GM18861 (cell line): ENCODE results near the gene CACNA2D4.

Source experiments
- ATAC-seq: cut with Tn5 transposase; IDR thresholded peaks from one replicate; pipeline ENCODE4 v1.9.1; 2021; ENCODE audit not compliant: unreplicated experiment

The CACNA2D4 gene

GRCh38 chr12:1836241-1836803 is 82.1 kb downstream of the CACNA2D4 start:
- no peak for ATAC-seq

- no peak for ATAC-seq
Observed at GRCh38 chr12:1835211-1836131, 83.0 kb downstream of the CACNA2D4 start.

- no peak for ATAC-seq
Observed at GRCh38 chr12:1834186-1834925, 84.1 kb downstream of the CACNA2D4 start.

- ATAC-seq = no peak
Observed at GRCh38 chr12:1833596-1834028, 84.8 kb downstream of the CACNA2D4 start.

GRCh38 chr12:1832801-1833595 is 85.5 kb downstream of the CACNA2D4 start:
- no peak for ATAC-seq

GRCh38 chr12:1830981-1831963 is 87.2 kb downstream of the CACNA2D4 start:
- ATAC-seq = no peak

- ATAC-seq = no peak
Observed at GRCh38 chr12:1830401-1830845, 88.0 kb downstream of the CACNA2D4 start.

- ATAC-seq = no peak
Observed at GRCh38 chr12:1829306-1829900, 89.0 kb downstream of the CACNA2D4 start.

- no peak for ATAC-seq
Observed at GRCh38 chr12:1828856-1829255, 89.6 kb downstream of the CACNA2D4 start.

- no peak for ATAC-seq
Observed at GRCh38 chr12:1827826-1828805, 90.3 kb downstream of the CACNA2D4 start.

- ATAC-seq = no peak
Observed at GRCh38 chr12:1826867-1827705, 91.4 kb downstream of the CACNA2D4 start.

- no peak for ATAC-seq
Observed at GRCh38 chr12:1826401-1826800, 92.1 kb downstream of the CACNA2D4 start.

- no peak for ATAC-seq
Observed at GRCh38 chr12:1825382-1826102, 92.9 kb downstream of the CACNA2D4 start.

GRCh38 chr12:1823237-1823636 is 95.2 kb downstream of the CACNA2D4 start:
- no peak for ATAC-seq

- no peak for ATAC-seq
Observed at GRCh38 chr12:1822699-1823098, 95.8 kb downstream of the CACNA2D4 start.

GRCh38 chr12:1821805-1822204 is 96.6 kb downstream of the CACNA2D4 start:
- ATAC-seq = no peak
